BE2C (cell line): ENCODE data around the gene ANGEL2.

Source experiments
- DNase-seq: peaks from one replicate; pipeline ENCODE4 v3.0.0-alpha.2; 2020
- H3K27me3 ChIP-seq: fragments of 250-450 bp; sonication (Bioruptor Pico); 2 replicates; pipeline ENCODE4 v1.5.1; 2020; ENCODE audit warnings: mild to moderate bottlenecking
- H3K36me3 ChIP-seq: fragments of 250-450 bp; sonication (Bioruptor Pico); 2 replicates; pipeline ENCODE4 v1.5.1; 2020; ENCODE audit warnings: mild to moderate bottlenecking
- H3K4me1 ChIP-seq: fragments of 250-450 bp; sonication (Bioruptor Pico); 2 replicates; pipeline ENCODE4 v1.5.1; 2020
- H3K4me3 ChIP-seq: 2 replicates; pipeline ENCODE4 v1.5.1; 2011; ENCODE audit warnings: low read depth, low read length
- H3K9me3 ChIP-seq: fragments of 250-450 bp; sonication (Bioruptor Pico); 2 replicates; pipeline ENCODE4 v1.5.1; 2020
- CTCF ChIP-seq: IDR thresholded peaks from 2 replicates; pipeline ENCODE4 v1.5.1; 2012; ENCODE audit warnings: mild to moderate bottlenecking, low read depth, low read length

Gene ANGEL2

GRCh38 chr1:212952641-212952976 lies 63.1 kb downstream of the ANGEL2 start:
- TF ChIP-seq CTCF, result no peak

GRCh38 chr1:212951947-212952640 lies 63.6 kb downstream of the ANGEL2 start:
- Histone ChIP-seq H3K4me3 (peak overlapping the region; percentile 84), H3K27me3 (no peaks in the 10 kb centered on the region), H3K4me1 (no peaks in the 10 kb centered on the region), H3K9me3 (no peaks in the 10 kb centered on the region), H3K36me3 (no peaks in the 10 kb centered on the region)
- DNase-seq, result no peak
- no peak for TF ChIP-seq CTCF

More at GRCh38 chr1:212952641-212952976, 63.1 kb downstream of the ANGEL2 start:
- H3K4me3 ChIP-seq, result no peak overlapping the region
- H3K4me1 ChIP-seq, result no peaks in the 10 kb centered on the region
- H3K36me3 ChIP-seq, result no peaks in the 10 kb centered on the region
- peak; percentile 42 for DNase-seq
- no peaks in the 10 kb centered on the region for H3K27me3 ChIP-seq
- H3K9me3 ChIP-seq, result no peaks in the 10 kb centered on the region

- H3K4me3 ChIP-seq, result peak overlapping the region; percentile 84
- no peaks in the 10 kb centered on the region for H3K27me3 ChIP-seq
- no peaks in the 10 kb centered on the region for H3K36me3 ChIP-seq
- peak; percentile 25 for DNase-seq
- no peaks in the 10 kb centered on the region for H3K4me1 ChIP-seq
- H3K9me3 ChIP-seq, result no peaks in the 10 kb centered on the region
- TF ChIP-seq CTCF, result no peak
Observed at GRCh38 chr1:212951126-212951946, 64.3 kb downstream of the ANGEL2 start.

- H3K4me1 ChIP-seq, result no peaks in the 10 kb centered on the region
- H3K4me3 ChIP-seq, result peak within 1 kb of the TSS; percentile 84
- DNase-seq, result peak; percentile 94
- H3K9me3 ChIP-seq, result no peaks in the 10 kb centered on the region
- no peaks in the 10 kb centered on the region for H3K27me3 ChIP-seq
- no peaks in the 10 kb centered on the region for H3K36me3 ChIP-seq
- no peak for TF ChIP-seq CTCF
Observed at GRCh38 chr1:212950243-212951125, 65.2 kb downstream of the ANGEL2 start, which contains the start of gene VASH2. Gene VASH2, plus strand, starts transcription at chr1:212950541. Its CDS starts 1,002 bp downstream, at chr1:212951543.

GRCh38 chr1:212949771-212950170 lies 65.9 kb downstream of the ANGEL2 start:
- H3K4me1 ChIP-seq, result no peaks in the 10 kb centered on the region
- no peak for DNase-seq
- peak overlapping the region; percentile 84 for H3K4me3 ChIP-seq
- TF ChIP-seq CTCF, result no peak
- H3K9me3 ChIP-seq, result no peaks in the 10 kb centered on the region
- no peaks in the 10 kb centered on the region for H3K36me3 ChIP-seq
- H3K27me3 ChIP-seq, result no peaks in the 10 kb centered on the region
